ENCODE results near the gene PDE2A. TPM values are rescaled to one million over a fixed set of nuclear protein-coding genes. Genes with fewer than 3 reads are reported as not detected.

The PDE2A gene
- total RNA-seq, 1 donor from 2014 or later: 1.4 TPM

- no peak for DNase-seq
- CTCF ChIA-PET: no interaction called here
- intact Hi-C loops (cut with micrococcal nuclease): no loop called here
- TF ChIP-seq CTCF (IDR thresholded peaks at IDR 0.05): no peak
- POLR2A ChIA-PET: interaction anchor here (0.5 kb wide), 1 partner anchor 27 kb away, joined by 4 read pairs; no protein-coding TSS in a partner anchor
- Mint-ChIP-seq H3K27me3 (no peaks in the 10 kb centered on the region), H3K9me3 (no peaks in the 10 kb centered on the region), H3K36me3 (ENCODE audit: low read depth) (peaks cover 81% of the 10 kb centered on the region), H3K4me3 (no peak overlapping the region), H3K4me1 (peaks cover 1% of the 10 kb centered on the region), H3K27ac (no peak overlapping the region)
- ATAC-seq (ENCODE audit: low read depth): no peak
Observed at GRCh38 chr11:72688929-72689328, 14.7 kb upstream of the PDE2A start.

- POLR2A ChIA-PET: interaction anchor here (0.5 kb wide), 1 partner anchor 27 kb away, joined by 4 read pairs; no protein-coding TSS in a partner anchor
- Mint-ChIP-seq H3K27me3 (no peaks in the 10 kb centered on the region), H3K27ac (no peak overlapping the region), H3K4me1 (peaks cover 1% of the 10 kb centered on the region), H3K9me3 (no peaks in the 10 kb centered on the region), H3K4me3 (no peak overlapping the region), H3K36me3 (ENCODE audit: low read depth) (peaks cover 79% of the 10 kb centered on the region)
- intact Hi-C loops (cut with micrococcal nuclease): no loop called here
- CTCF ChIA-PET: no interaction called here
- DNase-seq: no peak
- ATAC-seq (ENCODE audit: low read depth): no peak
- no peak for TF ChIP-seq CTCF (IDR thresholded peaks at IDR 0.05)
Observed at GRCh38 chr11:72688486-72688885, 14.3 kb upstream of the PDE2A start.

DNA sequence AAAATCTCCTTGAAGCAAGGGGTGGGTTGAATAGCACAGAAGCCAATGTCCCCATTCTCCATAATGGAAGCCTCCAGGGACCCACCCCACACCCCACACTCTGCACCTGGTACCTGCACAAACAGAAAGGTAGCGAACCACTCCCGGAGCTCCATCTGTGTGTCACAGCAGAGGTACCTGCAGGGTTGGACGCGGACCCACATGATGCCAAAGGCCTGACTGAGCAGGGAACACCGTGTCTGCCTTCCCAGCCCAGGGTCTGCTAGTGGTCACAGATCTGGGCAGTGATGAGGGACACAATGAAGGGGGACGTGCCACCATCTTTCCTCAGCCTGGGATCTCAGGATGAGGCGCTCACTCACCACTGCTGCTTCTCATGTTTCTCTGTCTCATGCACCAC, 13.1 kb upstream of the PDE2A start:
- ChIA-PET POLR2A (no interaction called here), CTCF (interaction anchor here (0.9 kb wide), 1 partner anchor 210 kb away, joined by 3 read pairs; no protein-coding TSS in a partner anchor)
- DNase-seq (no peak), ATAC-seq (ENCODE audit: low read depth) (no peak)
- no peaks in the 10 kb centered on the region for H3K9me3 Mint-ChIP-seq
- peaks cover 1% of the 10 kb centered on the region for H3K4me1 Mint-ChIP-seq
- no peaks in the 10 kb centered on the region for H3K27me3 Mint-ChIP-seq
- no peak overlapping the region for H3K4me3 Mint-ChIP-seq
- peaks cover 70% of the 10 kb centered on the region for H3K36me3 Mint-ChIP-seq (ENCODE audit: low read depth)
- intact Hi-C loops (cut with micrococcal nuclease): no loop called here
- no peak overlapping the region for H3K27ac Mint-ChIP-seq
- no peak for TF ChIP-seq CTCF (IDR thresholded peaks at IDR 0.05)

DNA sequence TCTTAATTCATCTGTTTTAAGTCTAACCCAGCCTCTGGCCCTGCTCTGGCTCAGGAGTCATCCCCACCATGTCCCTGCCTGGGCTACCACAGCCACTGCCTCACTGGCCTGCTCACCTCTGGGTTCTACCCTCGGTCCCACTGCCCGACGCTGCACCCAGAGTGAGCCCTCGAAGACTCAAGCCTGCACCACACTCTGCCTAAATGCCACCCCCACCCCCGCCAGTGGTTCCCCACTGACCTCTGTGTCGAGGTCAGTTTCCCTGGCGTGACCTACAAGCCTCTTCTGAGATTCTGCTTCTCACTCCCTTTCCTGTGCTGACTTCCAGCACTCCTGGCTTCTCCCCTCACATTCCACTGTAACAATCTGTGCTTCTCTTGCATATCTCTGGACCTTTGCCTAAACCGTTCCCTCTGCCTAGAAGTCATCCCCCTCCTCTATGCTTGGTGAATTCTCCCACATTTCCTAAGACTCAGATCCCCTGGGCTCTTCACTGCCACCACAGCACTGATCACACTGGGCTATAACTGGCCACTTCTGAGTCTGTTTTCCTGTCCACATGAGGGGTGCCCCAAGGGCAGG, 12.5 kb upstream of the PDE2A start:
- H3K36me3 Mint-ChIP-seq (ENCODE audit: low read depth): peaks cover 64% of the 10 kb centered on the region
- H3K4me1 Mint-ChIP-seq: peaks cover 1% of the 10 kb centered on the region
- DNase-seq (no peak), ATAC-seq (ENCODE audit: low read depth) (no peak)
- no peaks in the 10 kb centered on the region for H3K27me3 Mint-ChIP-seq
- POLR2A ChIA-PET: no interaction called here
- TF ChIP-seq CTCF (IDR thresholded peaks at IDR 0.05): no peak
- H3K4me3 Mint-ChIP-seq: no peak overlapping the region
- no peaks in the 10 kb centered on the region for H3K9me3 Mint-ChIP-seq
- intact Hi-C loops (cut with micrococcal nuclease): no loop called here
- H3K27ac Mint-ChIP-seq: no peak overlapping the region
- CTCF ChIA-PET: interaction anchor here (2.1 to 3.1 kb wide), 2 partner anchors 12 to 17 kb away, joined by 4 to 13 read pairs; partner anchors contain the start of gene PDE2A

- Mint-ChIP-seq H3K9me3 (no peaks in the 10 kb centered on the region), H3K36me3 (ENCODE audit: low read depth) (peaks cover 55% of the 10 kb centered on the region), H3K4me3 (no peak overlapping the region), H3K27me3 (no peaks in the 10 kb centered on the region), H3K27ac (no peak overlapping the region), H3K4me1 (peaks cover 1% of the 10 kb centered on the region)
- ChIA-PET POLR2A (no interaction called here), CTCF (interaction anchor here (0.8 to 3.5 kb wide), 6 partner anchors 11 to 492 kb away, joined by 3 to 54 read pairs (median 10); partner anchors contain the start of gene PDE2A)
- DNase-seq: no peak
- no peak for ATAC-seq (ENCODE audit: low read depth)
- intact Hi-C loops (cut with micrococcal nuclease): no loop called here
- no peak for TF ChIP-seq CTCF (IDR thresholded peaks at IDR 0.05)
Observed at GRCh38 chr11:72685560-72686480, 11.6 kb upstream of the PDE2A start.
